GM21526 (cell line): ENCODE data around the gene IPCEF1.
"Not testable (repeated sequence)": the region's sequence is repeated elsewhere in the genome, so short reads cannot be mapped to it uniquely, and the experiment has no call there.

Experiments used
- ATAC-seq: cut with Tn5 transposase; IDR thresholded peaks from one replicate; pipeline ENCODE4 v1.9.1; 2021; ENCODE audit warnings: moderate library complexity; ENCODE audit not compliant: unreplicated experiment, low FRiP score

IPCEF1 gene

GRCh38 chr6:154229786-154230185 is 126.8 kb downstream of the IPCEF1 start:
- ATAC-seq: peak; percentile 75

GRCh38 chr6:154228521-154228905 is 128.1 kb downstream of the IPCEF1 start:
- no peak for ATAC-seq

- no peak for ATAC-seq
Measured at GRCh38 chr6:154227862-154228520, 128.6 kb downstream of the IPCEF1 start.

- ATAC-seq: no peak
Measured at GRCh38 chr6:154226461-154226860, 130.1 kb downstream of the IPCEF1 start.

GRCh38 chr6:154223296-154223695 is 133.3 kb downstream of the IPCEF1 start:
- ATAC-seq: no peak

GRCh38 chr6:154222716-154223115 is 133.9 kb downstream of the IPCEF1 start:
- no peak for ATAC-seq

- ATAC-seq: no peak
Measured at GRCh38 chr6:154219250-154219649, 137.4 kb downstream of the IPCEF1 start.

GRCh38 chr6:154218787-154219186 is 137.8 kb downstream of the IPCEF1 start:
- ATAC-seq: no peak

GRCh38 chr6:154218301-154218700 is 138.3 kb downstream of the IPCEF1 start:
- ATAC-seq: no peak

- ATAC-seq: no peak
Measured at GRCh38 chr6:154213782-154214181, 142.8 kb downstream of the IPCEF1 start.

GRCh38 chr6:154210678-154211077 is 145.9 kb downstream of the IPCEF1 start:
- no peak for ATAC-seq

GRCh38 chr6:154209555-154209954 is 147.0 kb downstream of the IPCEF1 start:
- no peak for ATAC-seq

- ATAC-seq: no peak
Measured at GRCh38 chr6:154206996-154207395, 149.6 kb downstream of the IPCEF1 start.

- no peak for ATAC-seq
Measured at GRCh38 chr6:154206141-154206540, 150.5 kb downstream of the IPCEF1 start.

- ATAC-seq: no peak
Measured at GRCh38 chr6:154202958-154203357, 153.6 kb downstream of the IPCEF1 start.

- ATAC-seq: no peak
Measured at GRCh38 chr6:154202339-154202738, 154.3 kb downstream of the IPCEF1 start.

GRCh38 chr6:154201688-154202087 is 154.9 kb downstream of the IPCEF1 start:
- not testable (repeated sequence) for ATAC-seq

GRCh38 chr6:154197196-154197860 is 159.3 kb downstream of the IPCEF1 start:
- ATAC-seq: no peak

- no peak for ATAC-seq
Measured at GRCh38 chr6:154196333-154196885, 160.2 kb downstream of the IPCEF1 start.

- no peak for ATAC-seq
Measured at GRCh38 chr6:154187714-154188113, 168.9 kb downstream of the IPCEF1 start.

- no peak for ATAC-seq
Measured at GRCh38 chr6:154187203-154187602, 169.4 kb downstream of the IPCEF1 start.

- no peak for ATAC-seq
Measured at GRCh38 chr6:154179434-154179833, 177.2 kb downstream of the IPCEF1 start.
